GM13976 (cell line): ENCODE data around the gene RAD51B.

Experiments used
- DNase-seq: peaks from one replicate; pipeline ENCODE4 v3.0.0; 2012; ENCODE audit warnings: low spot score
- CTCF ChIP-seq: IDR thresholded peaks from 2 replicates; pipeline ENCODE4 v1.5.1; 2012; ENCODE audit warnings: borderline replicate concordance, mild to moderate bottlenecking; ENCODE audit not compliant: insufficient read depth; ENCODE audit errors: extremely low read depth, missing control alignments, control extremely low read depth
- in situ Hi-C: fragments of 300-500 bp; cut with MboI; formaldehyde crosslinking; loops from one replicate; pipeline ENCODE4 v1.12.0; 2022; ENCODE audit warnings: low sequenced_read_pairs, mixed read lengths, inconsistent platforms; ENCODE audit not compliant: unreplicated experiment

The RAD51B gene

GRCh38 chr14:67955261-67955660 lies 135.7 kb downstream of the RAD51B start:
- DNase-seq = no peak
- in situ Hi-C loops = no loop called here
- no peak for TF ChIP-seq CTCF

GRCh38 chr14:67957946-67958345 lies 138.4 kb downstream of the RAD51B start:
- in situ Hi-C loops = no loop called here
- DNase-seq = no peak
- no peak for TF ChIP-seq CTCF

- TF ChIP-seq CTCF = no peak
- in situ Hi-C loops = no loop called here
- no peak for DNase-seq
Observed at GRCh38 chr14:67961676-67962075, 142.1 kb downstream of the RAD51B start.

GRCh38 chr14:67962215-67962644 lies 142.7 kb downstream of the RAD51B start:
- no peak for TF ChIP-seq CTCF
- peak; percentile 65 for DNase-seq
- in situ Hi-C loops = no loop called here

- DNase-seq = no peak
- TF ChIP-seq CTCF = no peak
- in situ Hi-C loops = no loop called here
Observed at GRCh38 chr14:67963545-67963944, 144.0 kb downstream of the RAD51B start.

GRCh38 chr14:67963960-67964812 lies 144.6 kb downstream of the RAD51B start:
- in situ Hi-C loops = no loop called here
- no peak for TF ChIP-seq CTCF
- no peak for DNase-seq
